Measurements from ENCODE around the gene HIP1. TPM values are rescaled to one million over a fixed set of nuclear protein-coding genes. Genes with fewer than 3 reads are reported as not detected.

Gene HIP1
- total and polyA plus RNA-seq, 7 experiments from 2014 or later: 0.78 to 14.6 (median 1.7) TPM; not detected in 1

DNA sequence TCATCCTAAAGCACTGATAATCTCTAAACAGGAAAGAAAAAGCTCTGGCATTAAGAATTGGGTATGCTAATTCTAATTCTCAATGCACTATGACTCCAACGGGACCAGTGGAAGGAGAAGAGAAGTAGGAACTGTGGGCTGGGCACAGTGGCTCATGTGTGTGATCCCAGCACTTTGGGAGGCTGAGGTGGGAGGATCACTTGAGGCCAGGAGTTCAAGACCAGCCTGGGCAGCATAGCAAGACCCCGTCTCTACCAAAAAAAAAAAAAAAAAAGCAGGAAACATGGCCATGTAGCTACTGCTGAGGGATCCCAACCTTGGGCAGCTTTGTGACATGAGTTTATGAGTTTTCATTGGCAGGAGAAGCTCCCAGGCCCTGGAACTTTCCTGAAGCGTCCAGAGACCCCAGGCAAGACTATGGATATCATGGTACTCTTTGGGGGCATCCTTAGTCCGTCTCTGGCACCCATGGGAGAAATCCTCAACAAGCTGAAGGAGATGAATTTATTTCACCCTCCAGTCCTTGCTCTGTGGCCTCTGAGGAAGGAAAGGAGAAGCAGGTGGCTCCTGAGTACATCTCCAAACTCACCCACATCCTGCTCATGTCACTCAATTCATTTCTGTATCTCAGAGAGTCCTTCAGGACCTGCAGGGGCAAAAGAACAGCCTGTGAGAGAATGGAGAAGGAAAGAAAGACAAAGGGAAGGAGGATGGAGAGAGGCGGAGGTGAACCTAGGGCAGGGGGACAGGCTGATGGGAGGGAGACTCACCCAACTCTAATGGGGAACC lies 147.1 kb downstream of the HIP1 start:
- H3K9me3 Mint-ChIP-seq: peaks cover 0 to 9% (median 0%) of the 10 kb centered on the region in 11 donors
- H3K36me3 Mint-ChIP-seq: peaks cover 0 to 5% (median 2%) of the 10 kb centered on the region in 5 donors
- no peak overlapping the region for H3K27ac Mint-ChIP-seq
- Histone ChIP-seq H3K4me1 (ENCODE audit: control insufficient read depth in 2 of 2, insufficient read depth in 2 of 2, low read length in 2 of 2) (no peaks in the 10 kb centered on the region), H3K4me3 (ENCODE audit: low read length) (no peak overlapping the region), H3K27me3 (ENCODE audit: control insufficient read depth in 2 of 2, insufficient read depth in 2 of 2, low read length in 2 of 2) (no peaks in the 10 kb centered on the region), H3K9me3 (ENCODE audit: control insufficient read depth in 2 of 3, low read length in 3 of 3) (no peaks in the 10 kb centered on the region), H3K36me3 (ENCODE audit: control insufficient read depth in 2 of 3, insufficient read depth in 3 of 3, low read length in 3 of 3) (no peaks in the 10 kb centered on the region), H3K27ac (ENCODE audit: low read depth, low read length) (no peak overlapping the region)
- ATAC-seq (no peak), DNase-seq (no peak)
- ChIA-PET POLR2A (no interaction called here), CTCF (no interaction called here)
- H3K4me3 Mint-ChIP-seq: no peak overlapping the region
- H3K4me1 Mint-ChIP-seq: peaks cover 0 to 8% (median 0%) of the 10 kb centered on the region in 7 donors
- intact Hi-C loops (cut with micrococcal nuclease): no loop called here
- H3K27me3 Mint-ChIP-seq: no peaks in the 10 kb centered on the region

DNA sequence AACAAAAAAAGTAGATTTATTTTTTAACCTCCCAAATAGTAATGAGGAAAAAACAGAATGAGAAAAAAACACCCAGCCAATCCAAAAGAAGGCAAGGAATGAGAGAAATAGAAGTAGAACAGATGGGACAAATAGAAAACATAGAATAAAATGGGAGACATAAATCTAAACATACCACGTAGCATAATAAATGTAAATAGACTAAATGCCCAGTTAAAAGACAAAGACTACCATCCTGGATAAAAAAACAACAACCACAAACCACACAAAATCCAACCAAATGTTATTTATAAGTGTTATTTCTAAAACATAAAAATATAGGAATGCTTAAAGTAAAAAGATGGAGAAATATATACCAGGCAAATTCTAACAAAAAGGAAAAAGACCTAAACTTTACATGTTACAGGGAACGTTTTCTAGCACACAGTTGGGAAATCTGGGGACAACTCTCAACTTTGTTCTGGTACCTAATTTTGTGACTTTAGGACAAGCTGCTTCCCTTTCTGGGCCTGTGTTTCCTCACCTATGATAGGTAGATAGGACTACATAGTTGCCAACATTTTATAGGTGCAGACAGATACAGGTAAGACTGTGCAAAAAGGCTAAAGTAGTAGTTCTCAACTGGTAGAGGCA lies 148.3 kb downstream of the HIP1 start:
- H3K4me1 Mint-ChIP-seq: peaks cover 0 to 8% (median 0%) of the 10 kb centered on the region in 7 donors
- intact Hi-C loops (cut with micrococcal nuclease): no loop called here
- H3K4me3 ChIP-seq (ENCODE audit: low read length): no peak overlapping the region
- no peak overlapping the region for H3K27ac Mint-ChIP-seq
- no peaks in the 10 kb centered on the region for H3K4me1 ChIP-seq (ENCODE audit: control insufficient read depth in 2 of 2, insufficient read depth in 2 of 2, low read length in 2 of 2)
- H3K9me3 ChIP-seq (ENCODE audit: control insufficient read depth in 2 of 3, low read length in 3 of 3): no peaks in the 10 kb centered on the region
- ChIA-PET CTCF (no interaction called here), POLR2A (no interaction called here)
- DNase-seq: no peak
- no peak overlapping the region for H3K4me3 Mint-ChIP-seq
- H3K36me3 Mint-ChIP-seq: peaks cover 0 to 5% (median 2%) of the 10 kb centered on the region in 5 donors
- H3K27ac ChIP-seq (ENCODE audit: low read depth, low read length): no peak overlapping the region
- H3K36me3 ChIP-seq (ENCODE audit: control insufficient read depth in 2 of 3, insufficient read depth in 3 of 3, low read length in 3 of 3): no peaks in the 10 kb centered on the region
- peaks cover 0 to 9% (median 0%) of the 10 kb centered on the region in 11 donors for H3K9me3 Mint-ChIP-seq
- no peaks in the 10 kb centered on the region for H3K27me3 ChIP-seq (ENCODE audit: control insufficient read depth in 2 of 2, insufficient read depth in 2 of 2, low read length in 2 of 2)
- ATAC-seq: no peak
- H3K27me3 Mint-ChIP-seq: no peaks in the 10 kb centered on the region

GRCh38 chr7:75584354-75584753 lies 154.4 kb downstream of the HIP1 start:
- Histone ChIP-seq H3K27ac (ENCODE audit: low read depth, low read length) (no peak overlapping the region), H3K36me3 (ENCODE audit: control insufficient read depth in 2 of 3, insufficient read depth in 3 of 3, low read length in 3 of 3) (no peaks in the 10 kb centered on the region), H3K9me3 (ENCODE audit: control insufficient read depth in 2 of 3, low read length in 3 of 3) (no peaks in the 10 kb centered on the region), H3K4me3 (ENCODE audit: low read length) (no peak overlapping the region), H3K4me1 (ENCODE audit: control insufficient read depth in 2 of 2, insufficient read depth in 2 of 2, low read length in 2 of 2) (no peaks in the 10 kb centered on the region), H3K27me3 (ENCODE audit: control insufficient read depth in 2 of 2, insufficient read depth in 2 of 2, low read length in 2 of 2) (no peaks in the 10 kb centered on the region)
- H3K27ac Mint-ChIP-seq: no peak overlapping the region
- DNase-seq (no peak), ATAC-seq (no peak)
- H3K4me1 Mint-ChIP-seq: peaks cover 0 to 4% (median 0%) of the 10 kb centered on the region in 7 donors
- ChIA-PET CTCF (interaction anchor here (0.5 to 0.7 kb wide), 2 partner anchors 21 to 66 kb away, joined by 3 read pairs; no protein-coding TSS in a partner anchor), POLR2A (no interaction called here)
- no peak overlapping the region for H3K4me3 Mint-ChIP-seq
- no peaks in the 10 kb centered on the region for H3K27me3 Mint-ChIP-seq
- H3K36me3 Mint-ChIP-seq: no peaks in the 10 kb centered on the region
- intact Hi-C loops (cut with micrococcal nuclease): no loop called here
- peaks cover 0 to 5% (median 0%) of the 10 kb centered on the region in 11 donors for H3K9me3 Mint-ChIP-seq

GRCh38 chr7:75583255-75583654 lies 155.5 kb downstream of the HIP1 start:
- CTCF ChIA-PET: no interaction called here
- ATAC-seq (no peak), DNase-seq (no peak)
- Mint-ChIP-seq H3K27ac (no peak overlapping the region), H3K27me3 (no peaks in the 10 kb centered on the region), H3K4me3 (no peak overlapping the region), H3K9me3 (no peaks in the 10 kb centered on the region), H3K4me1 (peaks cover 0 to 4% (median 0%) of the 10 kb centered on the region in 7 donors), H3K36me3 (no peaks in the 10 kb centered on the region)
- POLR2A ChIA-PET: no interaction called here
- no peak overlapping the region for H3K27ac ChIP-seq (ENCODE audit: low read depth, low read length)
- no peaks in the 10 kb centered on the region for H3K4me1 ChIP-seq (ENCODE audit: control insufficient read depth in 2 of 2, insufficient read depth in 2 of 2, low read length in 2 of 2)
- intact Hi-C loops (cut with micrococcal nuclease): no loop called here
- no peaks in the 10 kb centered on the region for H3K27me3 ChIP-seq (ENCODE audit: control insufficient read depth in 2 of 2, insufficient read depth in 2 of 2, low read length in 2 of 2)
- no peaks in the 10 kb centered on the region for H3K36me3 ChIP-seq (ENCODE audit: control insufficient read depth in 2 of 3, insufficient read depth in 3 of 3, low read length in 3 of 3)
- no peaks in the 10 kb centered on the region for H3K9me3 ChIP-seq (ENCODE audit: control insufficient read depth in 2 of 3, low read length in 3 of 3)
- no peak overlapping the region for H3K4me3 ChIP-seq (ENCODE audit: low read length)

- POLR2A ChIA-PET: no interaction called here
- Histone ChIP-seq H3K9me3 (ENCODE audit: control insufficient read depth in 2 of 3, low read length in 3 of 3) (no peaks in the 10 kb centered on the region), H3K27ac (ENCODE audit: low read depth, low read length) (no peak overlapping the region), H3K4me3 (ENCODE audit: low read length) (no peak overlapping the region), H3K27me3 (ENCODE audit: control insufficient read depth in 2 of 2, insufficient read depth in 2 of 2, low read length in 2 of 2) (no peaks in the 10 kb centered on the region), H3K4me1 (ENCODE audit: control insufficient read depth in 2 of 2, insufficient read depth in 2 of 2, low read length in 2 of 2) (no peaks in the 10 kb centered on the region), H3K36me3 (ENCODE audit: control insufficient read depth in 2 of 3, insufficient read depth in 3 of 3, low read length in 3 of 3) (no peaks in the 10 kb centered on the region)
- CTCF ChIA-PET: no interaction called here
- Mint-ChIP-seq H3K27me3 (peaks cover 0 to 2% (median 0%) of the 10 kb centered on the region in 5 donors), H3K36me3 (no peaks in the 10 kb centered on the region), H3K4me1 (peaks cover 0 to 4% (median 0%) of the 10 kb centered on the region in 7 donors), H3K4me3 (no peak overlapping the region), H3K9me3 (no peaks in the 10 kb centered on the region), H3K27ac (no peak overlapping the region)
- ATAC-seq (no peak), DNase-seq (no peak)
- intact Hi-C loops (cut with micrococcal nuclease): no loop called here
Observed at GRCh38 chr7:75579899-75580298, 158.8 kb downstream of the HIP1 start.

GRCh38 chr7:75578081-75578480 lies 160.7 kb downstream of the HIP1 start:
- ATAC-seq (no peak), DNase-seq (no peak)
- intact Hi-C loops (cut with micrococcal nuclease): no loop called here
- Mint-ChIP-seq H3K9me3 (no peaks in the 10 kb centered on the region), H3K27ac (no peak overlapping the region), H3K27me3 (peaks cover 0 to 2% (median 0%) of the 10 kb centered on the region in 5 donors), H3K36me3 (no peaks in the 10 kb centered on the region), H3K4me3 (no peak overlapping the region), H3K4me1 (no peaks in the 10 kb centered on the region)
- ChIA-PET POLR2A (no interaction called here), CTCF (no interaction called here)
- Histone ChIP-seq H3K36me3 (ENCODE audit: control insufficient read depth in 2 of 3, insufficient read depth in 3 of 3, low read length in 3 of 3) (no peaks in the 10 kb centered on the region), H3K4me3 (ENCODE audit: low read length) (no peak overlapping the region), H3K4me1 (ENCODE audit: control insufficient read depth in 2 of 2, insufficient read depth in 2 of 2, low read length in 2 of 2) (no peaks in the 10 kb centered on the region), H3K27me3 (ENCODE audit: control insufficient read depth in 2 of 2, insufficient read depth in 2 of 2, low read length in 2 of 2) (no peaks in the 10 kb centered on the region), H3K27ac (ENCODE audit: low read depth, low read length) (no peak overlapping the region), H3K9me3 (ENCODE audit: control insufficient read depth in 2 of 3, low read length in 3 of 3) (no peaks in the 10 kb centered on the region)

Measured in naive thymus-derived CD4-positive, alpha-beta T cell (primary cell).